ENCODE results near the gene EIPR1. TPM values are rescaled to one million over a fixed set of nuclear protein-coding genes. Genes with fewer than 3 reads are reported as not detected.

EIPR1 gene
- total and polyA plus RNA-seq, 4 donors = 12.0 to 26.8 (median 23.4) TPM

- TF ChIP-seq CTCF (IDR thresholded peaks at IDR 0.05; ENCODE audit: control extremely low read depth, extremely low read depth) = no peak
- no peak overlapping the region for H3K9ac ChIP-seq (ENCODE audit: insufficient read depth in 1 of 2, low read length in 2 of 2)
- H3K27ac ChIP-seq (ENCODE audit: low read depth in 1 of 2, low read length in 1 of 2) = no peak overlapping the region
- H3K27me3 ChIP-seq (ENCODE audit: control insufficient read depth in 3 of 3, insufficient read depth in 3 of 3, low read length in 2 of 3) = no peaks in the 10 kb centered on the region
- H3K4me1 ChIP-seq (ENCODE audit: control insufficient read depth in 5 of 5, insufficient read depth in 5 of 5, low read length in 5 of 5) = peaks cover 0 to 9% (median 0%) of the 10 kb centered on the region in 5 donors
- peaks cover 0 to 2% (median 0%) of the 10 kb centered on the region in 4 donors for H3K9me3 ChIP-seq (ENCODE audit: control insufficient read depth in 4 of 4, insufficient read depth in 3 of 4, low read length in 3 of 4)
- WGBS, 2 donors = 91 to 96% methylated on average over 17 of the region's 17 CpGs
- no peak for ATAC-seq (ENCODE audit: insufficient read depth, low FRiP score)
- no peak overlapping the region for H3K4me3 ChIP-seq
- peaks cover 0 to 4% (median 0%) of the 10 kb centered on the region in 4 donors for H3K36me3 ChIP-seq (ENCODE audit: control insufficient read depth in 4 of 4, insufficient read depth in 4 of 4, low read length in 4 of 4)
- no peak for DNase-seq
Observed at GRCh38 chr2:3279236-3279960, 98.2 kb downstream of the EIPR1 start.

- ATAC-seq (ENCODE audit: insufficient read depth, low FRiP score) = no peak
- Histone ChIP-seq H3K9ac (ENCODE audit: insufficient read depth in 1 of 2, low read length in 2 of 2) (no peak overlapping the region), H3K27me3 (ENCODE audit: control insufficient read depth in 3 of 3, insufficient read depth in 3 of 3, low read length in 2 of 3) (no peaks in the 10 kb centered on the region), H3K4me1 (ENCODE audit: control insufficient read depth in 5 of 5, insufficient read depth in 5 of 5, low read length in 5 of 5) (peaks cover 0 to 9% (median 0%) of the 10 kb centered on the region in 5 donors), H3K9me3 (ENCODE audit: control insufficient read depth in 4 of 4, insufficient read depth in 3 of 4, low read length in 3 of 4) (peaks cover 0 to 2% (median 2%) of the 10 kb centered on the region in 4 donors), H3K27ac (ENCODE audit: low read depth in 1 of 2, low read length in 1 of 2) (no peak overlapping the region), H3K36me3 (ENCODE audit: control insufficient read depth in 4 of 4, insufficient read depth in 4 of 4, low read length in 4 of 4) (peaks cover 0 to 4% (median 0%) of the 10 kb centered on the region in 4 donors), H3K4me3 (no peak overlapping the region)
- DNase-seq = no peak
- TF ChIP-seq CTCF (IDR thresholded peaks at IDR 0.05; ENCODE audit: control extremely low read depth, extremely low read depth) = no peak
- WGBS, 2 donors = 90 to 93% methylated on average over 14 of the region's 14 CpGs
Observed at GRCh38 chr2:3278521-3279218, 98.9 kb downstream of the EIPR1 start.

DNA sequence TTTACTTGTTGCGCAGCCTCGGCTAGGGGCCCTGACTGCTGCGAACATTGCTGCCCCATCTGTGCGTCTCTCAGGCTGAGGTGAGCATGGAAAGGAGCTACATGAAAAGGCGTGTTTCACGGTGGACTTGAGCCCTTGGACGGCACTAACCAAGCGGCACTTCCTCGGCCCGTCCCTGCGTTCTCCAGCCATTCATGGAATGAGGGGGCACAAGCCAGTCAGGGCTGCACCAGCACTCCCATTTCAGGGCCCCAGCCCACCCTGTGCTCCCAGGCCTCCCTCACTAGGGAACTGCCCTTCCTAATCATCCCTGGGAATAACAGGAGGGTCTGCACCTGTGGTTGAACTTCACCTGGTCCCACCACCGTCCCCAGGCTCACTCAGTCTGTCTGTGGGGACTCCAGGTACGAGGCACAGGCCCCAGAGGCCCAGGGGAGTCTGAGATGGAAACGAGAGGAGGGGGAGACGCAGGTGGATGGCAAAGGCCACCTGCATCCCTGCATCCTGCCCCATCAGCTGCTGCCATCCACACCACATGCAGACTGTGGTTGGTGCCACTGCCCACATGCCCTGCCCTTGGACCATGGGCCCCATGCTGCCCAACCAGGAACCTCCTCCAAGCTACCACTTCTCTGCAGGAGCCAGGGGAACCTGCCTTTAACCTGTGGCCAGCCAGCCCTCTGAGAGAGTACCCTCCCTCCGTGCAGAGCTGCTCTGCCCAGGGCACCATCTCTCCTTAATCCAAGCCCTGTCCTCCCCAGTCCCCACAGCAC, 99.7 kb downstream of the EIPR1 start:
- 97 to 98% methylated on average over 15 to 16 of the region's 16 CpGs for whole genome bisulfite sequencing, 2 donors
- Histone ChIP-seq H3K27ac (ENCODE audit: low read depth in 1 of 2, low read length in 1 of 2) (no peak overlapping the region), H3K4me3 (no peak overlapping the region), H3K9ac (ENCODE audit: insufficient read depth in 1 of 2, low read length in 2 of 2) (no peak overlapping the region), H3K36me3 (ENCODE audit: control insufficient read depth in 4 of 4, insufficient read depth in 4 of 4, low read length in 4 of 4) (peaks cover 0 to 4% (median 0%) of the 10 kb centered on the region in 4 donors), H3K9me3 (ENCODE audit: control insufficient read depth in 4 of 4, insufficient read depth in 3 of 4, low read length in 3 of 4) (peaks cover 0 to 2% (median 2%) of the 10 kb centered on the region in 4 donors), H3K27me3 (ENCODE audit: control insufficient read depth in 3 of 3, insufficient read depth in 3 of 3, low read length in 2 of 3) (no peaks in the 10 kb centered on the region), H3K4me1 (ENCODE audit: control insufficient read depth in 5 of 5, insufficient read depth in 5 of 5, low read length in 5 of 5) (peaks cover 0 to 9% (median 0%) of the 10 kb centered on the region in 5 donors)
- DNase-seq (no peak), ATAC-seq (ENCODE audit: insufficient read depth, low FRiP score) (no peak)
- no peak for TF ChIP-seq CTCF (IDR thresholded peaks at IDR 0.05; ENCODE audit: control extremely low read depth, extremely low read depth)
